Esophagus muscularis mucosa (tissue), 4 donors: Measurements from ENCODE around the gene SLC24A3.

Experiments used
- EP300 ChIP-seq: sonication (generic); formaldehyde crosslinking; IDR thresholded peaks from one replicate; pipeline ENCODE4 v1.6.1; 2017; ENCODE audit warnings: antibody characterized with exemption
- POLR2AphosphoS5 ChIP-seq, 2 donors: sonication (generic); formaldehyde crosslinking; IDR thresholded peaks; one replicate each; pipeline ENCODE4 v1.6.1; 2017; ENCODE audit warnings: antibody characterized with exemption in 2 of 2
- TF ChIP-seq, protein P1 (sequence below), 3 experiments: fragments of 200-600 bp in 2 of 3; fragments of 450-650 bp in 1 of 3; sonication (generic) in 2 of 3; IDR thresholded peaks; one replicate each; pipeline ENCODE4 v1.5.1; 2017 to 2019; ENCODE audit warnings: antibody characterized with exemption in 3 of 3, mild to moderate bottlenecking in 2 of 3, moderate library complexity in 1 of 3

DNA sequence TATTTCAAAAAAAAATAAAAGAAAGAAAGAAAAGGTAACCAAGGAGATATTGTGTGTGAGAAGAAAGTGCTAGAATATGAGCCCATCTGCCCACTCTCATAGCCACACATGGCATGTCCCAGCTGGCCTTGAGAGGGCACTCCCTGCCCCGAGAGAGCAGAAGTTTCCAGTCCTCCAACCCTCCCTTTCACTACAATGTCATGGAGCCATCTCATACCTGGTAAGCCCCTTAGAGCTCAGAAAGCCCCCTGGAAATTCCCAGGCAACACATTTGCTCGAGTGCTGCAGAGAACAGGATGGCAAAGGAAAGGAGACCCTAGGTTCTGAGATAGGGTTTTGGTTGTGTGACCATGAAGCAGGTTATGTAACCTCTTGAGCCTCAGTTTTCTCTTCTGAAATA lies 469.8 kb downstream of the SLC24A3 start:
- TF ChIP-seq, protein P1, sequence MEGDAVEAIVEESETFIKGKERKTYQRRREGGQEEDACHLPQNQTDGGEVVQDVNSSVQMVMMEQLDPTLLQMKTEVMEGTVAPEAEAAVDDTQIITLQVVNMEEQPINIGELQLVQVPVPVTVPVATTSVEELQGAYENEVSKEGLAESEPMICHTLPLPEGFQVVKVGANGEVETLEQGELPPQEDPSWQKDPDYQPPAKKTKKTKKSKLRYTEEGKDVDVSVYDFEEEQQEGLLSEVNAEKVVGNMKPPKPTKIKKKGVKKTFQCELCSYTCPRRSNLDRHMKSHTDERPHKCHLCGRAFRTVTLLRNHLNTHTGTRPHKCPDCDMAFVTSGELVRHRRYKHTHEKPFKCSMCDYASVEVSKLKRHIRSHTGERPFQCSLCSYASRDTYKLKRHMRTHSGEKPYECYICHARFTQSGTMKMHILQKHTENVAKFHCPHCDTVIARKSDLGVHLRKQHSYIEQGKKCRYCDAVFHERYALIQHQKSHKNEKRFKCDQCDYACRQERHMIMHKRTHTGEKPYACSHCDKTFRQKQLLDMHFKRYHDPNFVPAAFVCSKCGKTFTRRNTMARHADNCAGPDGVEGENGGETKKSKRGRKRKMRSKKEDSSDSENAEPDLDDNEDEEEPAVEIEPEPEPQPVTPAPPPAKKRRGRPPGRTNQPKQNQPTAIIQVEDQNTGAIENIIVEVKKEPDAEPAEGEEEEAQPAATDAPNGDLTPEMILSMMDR (IDR thresholded peaks at IDR 0.05): no peak
- TF ChIP-seq POLR2AphosphoS5 (IDR thresholded peaks at IDR 0.05) (no peak), EP300 (no peak)
